Left ventricle myocardium inferior (tissue), 1 donor: ENCODE measurements around the gene DIAPH1. TPM values are rescaled to one million over a fixed set of nuclear protein-coding genes. Genes with fewer than 3 reads are reported as not detected.

Experiments used
- DNase-seq: peaks from one replicate; pipeline ENCODE4 v3.0.0-alpha.2; 2020
- H3K27ac ChIP-seq: fragments of 200-600 bp; replicated peaks from 2 replicates; pipeline ENCODE4 v1.8.0; 2021
- H3K27me3 ChIP-seq: fragments of 200-600 bp; 2 replicates; pipeline ENCODE4 v1.8.0; 2021; ENCODE audit warnings: low read depth
- H3K36me3 ChIP-seq: fragments of 200-600 bp; 2 replicates; pipeline ENCODE4 v1.8.0; 2021
- H3K4me1 ChIP-seq: fragments of 200-600 bp; 2 replicates; pipeline ENCODE4 v1.8.0; 2021
- H3K4me3 ChIP-seq: fragments of 200-600 bp; 2 replicates; pipeline ENCODE4 v1.8.0; 2021; ENCODE audit warnings: mild to moderate bottlenecking, moderate library complexity
- H3K9me3 ChIP-seq: fragments of 200-600 bp; replicated peaks from 2 replicates; pipeline ENCODE4 v1.8.0; 2021
- CTCF ChIP-seq: fragments of 200-600 bp; IDR thresholded peaks from 2 replicates; pipeline ENCODE4 v1.8.0; 2021; ENCODE audit warnings: antibody characterized with exemption, mild to moderate bottlenecking, borderline replicate concordance
- intact Hi-C: fragments of 100-400 bp; cut with micrococcal nuclease; formaldehyde crosslinking; loops from one replicate; pipeline ENCODE4 v1.11.0; 2022
- total RNA-seq: library from RNA; stranded (reverse); fragmentation: NEBNext Ultra II Directional; extraction: Animal tissue kit (Norgen Biotek cat#: 25700); gene quantifications from one replicate; pipeline ENCODE4 v1.2.1, GENCODE V29; 2021
- donor health status: DM: no; HTN: yes; CAD: no; lungs with severe emphysema.

Gene DIAPH1
- total RNA-seq, 1 donor from 2014 or later: 53.1 TPM

DNA sequence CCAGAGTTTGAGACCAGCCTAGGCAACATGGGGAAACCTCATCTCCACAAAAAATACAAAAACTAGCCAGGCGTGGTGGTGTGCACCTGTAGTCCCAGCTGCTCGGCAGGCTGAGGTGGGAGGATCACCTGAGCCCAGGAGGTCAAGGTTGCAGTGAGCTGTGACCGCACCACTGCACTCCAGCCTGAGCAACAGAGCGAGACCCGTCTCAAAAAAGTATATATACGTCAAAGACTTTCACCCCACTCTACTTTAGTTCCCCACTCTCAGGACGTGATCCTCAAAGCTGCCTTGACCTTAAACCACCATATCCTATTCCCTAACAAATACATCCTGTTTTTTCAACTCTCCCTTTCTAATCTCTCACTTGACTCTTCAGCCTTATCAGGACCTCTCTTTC is 88.9 kb downstream of the DIAPH1 start:
- no peak for TF ChIP-seq CTCF
- Histone ChIP-seq H3K4me3 (no peak overlapping the region), H3K36me3 (peaks cover 30% of the 10 kb centered on the region), H3K9me3 (no peaks in the 10 kb centered on the region), H3K4me1 (peaks cover 47% of the 10 kb centered on the region), H3K27ac (peak overlapping the region; percentile 87), H3K27me3 (no peaks in the 10 kb centered on the region)
- no peak for DNase-seq
- intact Hi-C loops: loop anchor here (10.0 kb wide), 1 partner anchor 95 kb away; the partner anchor contains the start of gene PCDHGA12

GRCh38 chr5:141529002-141529401 is 89.8 kb downstream of the DIAPH1 start:
- Histone ChIP-seq H3K9me3 (no peaks in the 10 kb centered on the region), H3K27me3 (no peaks in the 10 kb centered on the region), H3K27ac (peak overlapping the region; percentile 87), H3K4me3 (no peak overlapping the region), H3K4me1 (peaks cover 54% of the 10 kb centered on the region), H3K36me3 (peaks cover 30% of the 10 kb centered on the region)
- intact Hi-C loops: loop anchor here (10.0 kb wide), 1 partner anchor 94 kb away; the partner anchor contains the start of gene PCDHGA12
- TF ChIP-seq CTCF: no peak
- DNase-seq: peak; percentile 50

GRCh38 chr5:141528291-141528984 is 90.4 kb downstream of the DIAPH1 start:
- intact Hi-C loops: loop anchor here (10.0 kb wide), 1 partner anchor 94 kb away; the partner anchor contains the start of gene PCDHGA12
- Histone ChIP-seq H3K36me3 (peaks cover 30% of the 10 kb centered on the region), H3K4me3 (no peak overlapping the region), H3K27me3 (no peaks in the 10 kb centered on the region), H3K4me1 (peaks cover 59% of the 10 kb centered on the region), H3K9me3 (no peaks in the 10 kb centered on the region), H3K27ac (peak overlapping the region; percentile 87)
- no peak for TF ChIP-seq CTCF
- DNase-seq: peak; percentile 59

DNA sequence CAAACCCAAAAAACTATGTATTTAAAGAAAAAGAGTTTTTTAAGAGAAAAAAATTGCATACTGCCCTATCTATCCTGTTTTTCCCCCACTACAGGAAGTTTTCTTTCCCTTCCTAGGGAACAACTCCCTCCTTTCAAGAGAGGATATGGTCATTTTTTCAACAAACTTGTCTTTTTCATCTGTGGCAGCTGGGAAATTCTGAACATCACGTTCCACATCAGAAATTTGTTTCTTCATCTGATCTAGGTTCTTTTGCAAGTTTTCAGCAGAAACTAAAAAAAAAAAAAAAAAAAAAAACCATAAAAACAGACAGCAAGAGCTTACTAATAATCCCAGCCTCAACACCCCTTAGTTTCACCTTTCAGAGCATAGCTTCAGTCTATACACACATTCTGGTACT is 91.4 kb downstream of the DIAPH1 start:
- H3K27ac ChIP-seq: peak overlapping the region; percentile 87
- H3K9me3 ChIP-seq: no peaks in the 10 kb centered on the region
- no peak overlapping the region for H3K4me3 ChIP-seq
- H3K36me3 ChIP-seq: peaks cover 32% of the 10 kb centered on the region
- no peaks in the 10 kb centered on the region for H3K27me3 ChIP-seq
- TF ChIP-seq CTCF: no peak
- intact Hi-C loops: loop anchor here (10.0 kb wide), 1 partner anchor 93 kb away; the partner anchor contains the start of gene PCDHGA12
- peaks cover 69% of the 10 kb centered on the region for H3K4me1 ChIP-seq
- DNase-seq: no peak

DNA sequence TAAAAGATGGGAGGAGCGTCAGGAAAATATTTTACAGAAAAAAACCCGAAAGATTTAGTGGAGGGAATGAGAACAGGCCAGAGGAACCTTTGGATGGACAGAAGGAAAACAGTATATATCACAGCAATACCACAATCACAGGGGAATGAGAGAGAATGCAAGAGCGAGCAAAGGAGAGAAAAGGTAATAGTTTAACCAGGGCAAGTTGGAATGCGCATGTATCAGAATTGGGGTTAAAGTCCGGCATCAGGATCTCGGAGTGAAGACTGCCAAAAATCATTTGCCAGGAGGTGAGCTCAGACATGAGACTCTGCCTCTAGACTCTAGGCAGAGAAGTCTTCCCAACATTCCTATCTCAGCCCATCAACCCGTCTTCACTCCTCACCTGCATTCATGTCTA is 93.1 kb downstream of the DIAPH1 start:
- no peak overlapping the region for H3K4me3 ChIP-seq
- H3K27ac ChIP-seq: peak overlapping the region; percentile 79
- H3K9me3 ChIP-seq: no peaks in the 10 kb centered on the region
- no peak for DNase-seq
- intact Hi-C loops: loop anchor here (10.0 kb wide), 1 partner anchor 91 kb away; the partner anchor contains the start of gene PCDHGA12
- peaks cover 32% of the 10 kb centered on the region for H3K36me3 ChIP-seq
- no peak for TF ChIP-seq CTCF
- H3K27me3 ChIP-seq: no peaks in the 10 kb centered on the region
- peaks cover 84% of the 10 kb centered on the region for H3K4me1 ChIP-seq
